HT-29 (cell line): ENCODE results near the gene FAM53B. TPM values are rescaled to one million over a fixed set of nuclear protein-coding genes. Genes with fewer than 3 reads are reported as not detected.

Experiments used
- DNase-seq: peaks from one replicate; pipeline ENCODE4 v3.0.0-alpha.2; 2015; ENCODE audit warnings: low spot score
- total RNA-seq: library from RNA; depleted of rRNA; stranded (reverse); fragments of >200 nt; shearing (Covaris generic); gene quantifications from 2 replicates; pipeline ENCODE4 v1.2.3, GENCODE V29; 2014

Gene FAM53B
- total RNA-seq, 1 experiment from 2014 or later, result 17.8 TPM

- DNase-seq, result no peak
Measured at GRCh38 chr10:124665091-124665490, 79.1 kb downstream of the FAM53B start.

DNA sequence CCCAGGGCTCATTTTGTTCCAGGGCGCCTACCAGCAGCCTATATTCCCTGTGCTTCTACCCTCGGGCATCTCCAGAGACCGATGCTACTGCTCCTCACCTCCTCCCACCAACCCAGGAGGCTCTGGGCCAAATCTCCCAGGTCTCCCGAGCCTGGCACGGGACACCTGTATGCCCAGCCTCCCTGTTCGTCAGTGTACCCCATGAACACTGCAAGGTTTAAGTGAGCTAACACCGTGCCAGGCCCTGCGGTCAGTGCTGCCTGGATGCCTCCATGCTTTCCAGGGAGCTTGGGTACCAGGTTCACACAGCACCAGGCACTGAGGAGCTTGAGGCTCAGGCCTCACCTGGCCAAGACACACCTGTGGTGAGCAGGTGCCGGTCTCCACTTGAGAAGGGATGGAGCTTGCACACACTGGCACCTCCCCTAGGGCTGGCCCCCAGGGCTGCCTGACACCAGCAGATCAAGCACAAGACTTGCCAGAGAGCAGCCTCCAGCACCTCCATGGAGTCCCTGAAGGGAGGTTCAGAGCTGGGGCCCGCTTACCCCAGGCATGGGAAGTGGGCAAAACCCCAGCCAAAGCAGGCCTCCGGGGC is 80.3 kb downstream of the FAM53B start:
- DNase-seq, result no peak

GRCh38 chr10:124663228-124663627 is 81.0 kb downstream of the FAM53B start:
- no peak for DNase-seq

DNA sequence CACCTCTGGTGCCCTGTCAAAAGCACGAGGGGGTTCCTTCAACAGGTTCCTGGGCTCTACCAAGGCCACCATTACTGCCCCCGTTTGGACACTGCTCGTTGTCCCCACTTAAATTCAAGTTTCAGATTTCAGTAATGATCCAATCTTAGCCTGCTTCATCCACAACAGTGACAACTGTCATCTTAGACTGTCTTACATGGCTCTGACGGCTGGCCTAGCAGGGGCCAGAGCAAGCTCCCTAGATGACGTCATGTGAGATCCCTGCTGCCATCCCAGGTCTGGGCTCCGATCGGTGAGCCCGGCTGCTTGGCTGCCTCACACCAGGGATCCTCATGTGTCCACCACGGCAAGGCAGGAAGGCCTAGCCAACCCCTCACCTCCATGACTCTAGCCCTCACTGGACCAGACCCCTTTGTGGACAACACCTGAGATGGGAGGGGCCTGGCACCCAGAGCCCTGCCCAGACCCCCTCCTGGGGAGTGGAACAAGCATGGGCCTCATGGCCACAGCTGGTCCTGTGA is 82.5 kb downstream of the FAM53B start:
- DNase-seq, result no peak

GRCh38 chr10:124660404-124661125 is 83.6 kb downstream of the FAM53B start:
- no peak for DNase-seq

DNA sequence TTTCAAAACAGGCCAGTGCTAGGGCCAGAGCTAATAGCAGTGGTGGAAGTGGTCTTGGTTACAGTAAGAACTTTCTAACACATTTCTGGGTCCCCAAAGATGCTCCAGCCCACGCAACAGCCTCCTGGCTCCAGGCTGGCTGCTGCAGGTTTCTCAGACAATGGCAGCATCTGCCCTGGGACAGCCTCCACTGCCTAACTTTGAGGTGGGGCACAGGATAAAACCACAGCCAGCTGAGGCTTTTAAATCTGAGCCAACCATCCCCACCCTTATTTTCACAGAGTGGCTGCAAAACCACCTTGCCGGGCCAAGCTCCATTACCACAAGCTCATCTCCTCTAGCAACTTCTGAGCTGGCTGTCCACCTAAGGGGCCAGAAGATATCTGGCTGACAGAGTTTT is 84.8 kb downstream of the FAM53B start:
- no peak for DNase-seq

GRCh38 chr10:124658591-124659242 is 85.5 kb downstream of the FAM53B start:
- DNase-seq, result no peak

DNA sequence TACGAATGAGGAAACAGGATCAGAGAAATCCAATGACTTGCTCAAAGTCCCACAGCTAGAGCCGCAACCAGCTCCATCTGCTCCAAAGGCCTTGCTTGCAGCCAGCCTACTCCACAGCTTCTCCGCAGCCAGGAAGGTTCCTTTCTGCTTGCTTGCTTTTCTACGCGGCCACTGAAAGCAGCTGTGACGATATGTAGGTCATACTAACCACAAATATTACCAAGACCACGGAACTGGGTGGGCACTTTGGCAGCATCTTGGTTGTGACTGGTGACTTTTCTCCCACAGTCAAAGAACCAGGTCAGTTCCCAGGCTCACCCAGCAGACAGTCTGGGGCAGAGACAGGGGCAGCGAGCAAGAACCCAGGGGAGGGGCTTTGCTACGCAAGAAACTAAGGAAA is 86.4 kb downstream of the FAM53B start:
- DNase-seq, result no peak

DNA sequence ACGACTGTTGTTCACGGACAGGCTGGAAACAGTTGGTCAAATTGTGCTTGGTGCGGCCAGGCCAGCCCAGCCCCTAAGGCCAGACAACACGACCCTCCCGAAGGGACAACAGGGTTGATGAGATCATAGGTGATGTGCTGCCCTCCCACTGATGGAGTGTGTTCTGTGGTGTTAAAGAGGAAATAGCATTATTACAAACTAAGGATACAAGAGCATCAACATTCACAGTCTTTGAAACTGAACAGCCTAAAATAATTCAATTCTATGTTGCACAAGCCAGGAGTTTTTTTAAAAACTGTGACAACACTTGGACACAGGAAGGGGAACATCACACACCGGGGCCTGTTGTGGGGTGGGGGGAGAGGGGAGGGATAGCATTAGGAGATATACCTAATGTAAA is 87.6 kb downstream of the FAM53B start:
- DNase-seq, result no peak

GRCh38 chr10:124656113-124656490 is 88.1 kb downstream of the FAM53B start:
- DNase-seq, result no peak

DNA sequence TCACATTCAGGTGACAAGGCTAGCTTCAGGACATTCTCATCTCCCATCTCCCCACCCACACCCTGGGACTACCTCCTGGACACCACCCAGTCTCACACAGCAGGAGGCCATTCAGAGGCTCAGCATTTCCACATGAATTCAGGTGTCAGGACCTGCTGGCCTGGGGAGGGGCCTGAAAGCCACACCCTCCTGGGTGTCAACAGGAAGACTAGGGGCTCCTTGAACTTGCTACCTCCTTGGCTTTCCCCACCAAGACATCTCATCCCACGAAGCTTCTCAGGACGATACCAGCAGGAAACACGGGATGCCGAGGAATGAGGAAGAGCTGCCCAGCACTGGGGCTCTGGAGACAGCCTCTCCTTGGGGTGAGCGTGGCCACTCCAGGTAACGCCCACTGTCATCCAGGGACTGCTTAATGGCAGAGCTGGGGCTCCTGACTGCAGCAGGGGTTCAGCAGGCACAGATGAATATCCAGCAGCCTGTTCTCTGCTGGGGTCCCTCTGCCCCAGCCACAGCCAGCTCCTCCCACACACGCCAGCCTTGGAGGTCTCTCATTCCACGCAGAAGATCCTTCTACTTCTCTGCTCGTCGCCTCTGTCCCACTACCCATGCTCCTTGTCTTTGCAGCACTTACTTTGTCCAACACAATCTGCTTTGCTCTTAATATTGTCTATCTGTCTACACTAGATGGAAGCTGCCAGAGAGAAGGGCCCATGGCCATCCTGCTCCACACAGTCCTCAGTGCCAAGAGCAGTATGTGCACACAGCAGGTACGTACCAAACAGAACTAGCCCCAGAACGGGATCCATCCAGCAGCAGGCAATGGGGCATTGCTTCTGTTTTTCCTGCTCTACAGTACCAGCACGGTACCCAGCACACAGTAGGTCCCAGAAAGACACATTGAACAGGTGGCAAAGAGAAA is 88.7 kb downstream of the FAM53B start:
- no peak for DNase-seq

DNA sequence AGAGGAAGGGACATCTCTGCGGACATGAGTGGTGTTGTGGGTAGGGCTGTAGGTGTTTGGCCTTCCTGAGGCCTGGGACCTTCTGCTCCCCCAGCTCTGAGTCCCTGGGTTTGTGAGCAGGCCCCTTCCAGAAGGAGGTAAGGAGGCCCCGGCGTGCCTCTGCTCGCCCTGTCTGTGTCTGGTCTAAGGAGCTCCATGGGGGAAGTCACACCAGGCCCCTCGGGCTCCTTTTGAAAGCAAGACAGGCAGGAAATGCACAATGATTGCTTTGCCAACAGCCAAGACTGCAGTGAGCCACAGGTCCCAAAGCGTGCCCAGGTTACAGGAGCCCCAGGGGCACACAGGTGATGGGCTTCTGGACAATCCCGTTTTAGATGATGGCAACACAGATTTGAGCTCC is 89.5 kb downstream of the FAM53B start:
- DNase-seq, result no peak

GRCh38 chr10:124653811-124654651 is 90.1 kb downstream of the FAM53B start:
- no peak for DNase-seq

DNA sequence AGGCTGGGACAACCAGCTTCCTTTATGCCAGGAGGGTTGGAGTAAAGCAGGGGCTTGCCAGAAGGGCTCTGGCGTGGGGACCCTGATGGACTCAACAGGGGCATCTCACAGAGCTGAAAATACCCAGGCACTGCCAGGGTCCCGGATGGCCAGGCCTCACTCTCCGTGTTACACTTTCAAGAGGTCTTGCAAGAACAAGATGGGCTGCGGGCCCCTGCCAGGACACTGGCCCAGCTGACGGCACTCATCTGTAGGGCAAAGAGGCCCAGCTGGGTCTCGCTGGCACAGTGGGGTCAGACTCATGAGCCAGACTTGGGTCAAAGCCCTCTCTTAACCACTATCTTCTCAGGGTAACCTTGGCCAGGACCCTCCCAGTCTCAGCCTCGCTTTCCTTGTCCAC is 90.9 kb downstream of the FAM53B start:
- no peak for DNase-seq

- no peak for DNase-seq
Measured at GRCh38 chr10:124652701-124653100, 91.5 kb downstream of the FAM53B start.

- DNase-seq, result no peak
Measured at GRCh38 chr10:124652200-124652599, 92.0 kb downstream of the FAM53B start.

GRCh38 chr10:124651402-124651891 is 92.7 kb downstream of the FAM53B start:
- DNase-seq, result no peak

GRCh38 chr10:124650820-124651401 is 93.3 kb downstream of the FAM53B start:
- DNase-seq, result no peak

DNA sequence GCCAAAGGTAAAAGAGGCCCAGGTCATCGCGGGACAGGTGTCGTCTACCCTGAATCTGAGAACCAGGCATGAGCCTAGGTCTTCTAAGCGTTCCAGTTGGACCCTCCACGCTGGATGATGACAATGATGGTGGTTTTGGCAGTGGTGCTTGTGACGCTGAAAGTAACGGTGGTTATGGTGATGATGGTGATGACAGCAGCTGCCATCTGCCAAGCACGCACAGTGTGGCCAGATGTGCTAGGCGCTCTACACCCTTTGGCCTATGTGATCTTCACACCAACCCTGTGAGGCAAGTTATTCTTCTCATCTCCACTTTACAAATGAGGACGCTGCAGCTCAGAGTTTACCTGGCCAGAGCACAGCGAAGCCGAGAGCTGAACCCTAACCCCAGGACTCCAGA is 93.9 kb downstream of the FAM53B start:
- DNase-seq, result no peak

DNA sequence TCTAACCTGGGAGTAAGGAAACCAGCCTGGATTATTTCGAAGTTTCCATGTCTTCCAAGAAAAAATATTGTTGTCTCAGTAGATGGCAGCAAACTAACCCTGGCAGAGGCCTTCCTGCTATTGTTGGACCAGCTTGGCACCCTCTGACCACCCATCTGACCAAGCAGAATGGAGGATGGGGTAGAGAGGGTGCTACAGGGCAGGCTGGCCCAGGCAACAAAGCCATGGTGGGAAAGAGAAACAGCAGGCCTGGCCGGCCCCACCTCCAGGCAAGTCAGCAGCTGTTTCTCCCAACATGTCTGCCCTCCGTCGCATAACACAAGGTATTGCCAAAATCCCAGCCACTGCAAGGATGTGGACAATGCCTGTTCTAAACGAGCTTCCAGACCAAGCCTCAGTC is 95.0 kb downstream of the FAM53B start:
- DNase-seq, result no peak
